Dermis lymphatic vessel endothelial cell (primary cell): ENCODE data around the gene TTC21B. TPM values are rescaled to one million over a fixed set of nuclear protein-coding genes. Genes with fewer than 3 reads are reported as not detected.

ENCODE experiments used
- total RNA-seq: library from RNA; depleted of rRNA; stranded (reverse); fragments of >200 nt; gene quantifications from 2 replicates; pipeline ENCODE4 v1.2.1, GENCODE V29; 2014

Gene TTC21B
- total RNA-seq: 26.6 and 35.4 TPM in 2 replicates

GRCh38 chr2:165953655-165954606, at the start of gene TTC21B:
Gene TTC21B, minus strand, starts transcription at chr2:165953776. Its CDS starts 71 bp downstream, at chr2:165953705.

Other genes with a start within 250 kb of the TTC21B start
- gene GALNT3, start 159.5 kb downstream of the TTC21B start, total RNA-seq: 0.11 and 0.17 TPM in 2 replicates
- gene SCN1A, start 174.2 kb upstream of the TTC21B start, total RNA-seq: 0.09 and 0.43 TPM in 2 replicates